CD4-positive, alpha-beta T cell treated with Interleukin-10 for 1 hour (primary cell): Measurements from ENCODE around the gene FAM241B.

Source experiments
- DNase-seq: peaks from one replicate; pipeline ENCODE4 v3.0.0-alpha.2; 2020

The FAM241B gene

DNA sequence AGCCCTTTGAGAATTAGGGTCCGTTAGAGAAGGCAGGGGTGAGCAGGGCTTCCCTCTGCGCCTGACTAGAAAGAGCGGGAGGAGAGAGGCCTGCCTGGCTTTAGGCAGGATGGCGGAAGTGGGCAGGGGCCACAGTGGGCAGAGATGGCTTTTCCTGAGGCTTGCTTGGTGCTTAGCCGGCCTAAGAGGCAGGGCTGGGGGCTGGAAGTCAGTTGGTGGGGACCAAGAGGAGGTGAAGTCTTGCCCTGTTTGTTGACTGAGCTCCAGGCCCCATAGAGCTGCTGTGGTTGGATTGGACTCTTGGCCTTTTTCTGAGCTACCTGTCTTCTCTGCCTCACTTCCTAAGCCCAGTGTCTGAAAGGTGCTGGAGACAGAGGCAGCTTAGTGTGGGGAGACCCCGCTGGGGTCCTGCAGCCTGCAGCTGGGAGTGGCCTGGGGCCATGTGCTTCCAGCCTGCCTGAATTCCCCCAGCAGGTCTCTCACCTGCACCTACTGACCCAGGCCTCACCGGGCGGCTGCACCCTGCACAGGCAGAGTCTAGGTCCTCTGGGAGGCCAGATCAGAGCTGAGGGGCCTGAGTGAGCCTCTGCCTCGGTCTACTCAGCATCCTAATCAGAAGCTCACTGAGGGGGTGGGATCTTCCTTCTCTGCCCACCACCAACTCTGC lies 4.8 kb downstream of the FAM241B start:
- DNase-seq, result no peak

DNA sequence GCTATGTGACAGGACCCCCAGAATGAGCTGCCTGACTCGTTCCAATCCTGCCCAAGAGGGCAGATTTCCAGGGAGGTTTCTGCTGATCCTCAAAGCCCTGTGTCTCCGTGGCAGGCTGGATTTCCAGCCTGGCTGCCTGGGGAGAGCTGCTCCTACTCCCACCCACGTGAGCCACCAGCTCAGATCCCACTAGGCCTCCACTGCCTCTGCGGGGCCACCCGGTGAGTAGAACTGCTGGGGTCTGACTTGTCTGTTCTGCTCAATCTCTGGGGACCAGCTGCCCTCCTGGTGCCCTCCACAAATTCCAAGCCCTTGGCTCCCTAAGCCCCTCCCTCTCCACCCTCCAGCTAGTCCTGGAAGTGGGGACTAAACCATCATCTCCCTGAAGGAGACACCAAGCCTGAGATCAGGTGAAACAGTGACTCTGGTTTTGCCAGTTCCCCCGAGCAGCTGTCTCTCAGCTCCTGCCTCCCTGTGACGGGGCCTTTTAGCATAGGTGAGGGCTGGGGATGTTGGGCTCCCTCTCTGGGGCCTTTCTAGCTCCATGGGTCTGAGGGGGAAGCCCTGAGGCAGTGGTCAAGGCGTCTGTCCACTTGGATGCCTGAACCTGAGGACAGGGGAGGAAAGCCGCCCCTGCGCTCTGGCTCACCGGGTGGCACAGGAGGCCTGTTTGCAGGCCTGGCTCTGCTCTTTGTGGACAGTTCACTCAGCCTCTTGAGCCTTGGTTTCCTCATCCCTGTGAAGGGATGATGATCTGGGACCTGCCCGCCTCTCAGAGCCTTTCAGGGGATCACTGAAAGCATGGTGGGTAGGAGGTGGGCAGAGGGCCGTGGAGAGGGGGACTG lies 5.6 kb downstream of the FAM241B start:
- no peak for DNase-seq

DNA sequence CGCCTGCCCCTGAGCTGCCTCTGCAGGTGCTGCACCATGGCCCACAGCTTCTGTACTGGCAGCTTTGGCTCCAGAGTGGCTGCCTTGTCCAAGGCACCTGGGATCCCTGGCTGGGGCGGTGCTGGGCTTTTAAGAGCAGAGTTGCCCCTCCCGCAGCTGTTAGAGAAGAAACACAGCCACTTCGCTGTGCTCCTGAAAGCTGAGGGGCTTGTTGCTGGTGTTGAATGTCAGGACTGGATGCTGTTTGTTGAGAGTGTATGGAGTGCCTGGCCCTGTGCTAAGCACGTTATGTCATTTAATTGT lies 6.2 kb downstream of the FAM241B start:
- no peak for DNase-seq

DNA sequence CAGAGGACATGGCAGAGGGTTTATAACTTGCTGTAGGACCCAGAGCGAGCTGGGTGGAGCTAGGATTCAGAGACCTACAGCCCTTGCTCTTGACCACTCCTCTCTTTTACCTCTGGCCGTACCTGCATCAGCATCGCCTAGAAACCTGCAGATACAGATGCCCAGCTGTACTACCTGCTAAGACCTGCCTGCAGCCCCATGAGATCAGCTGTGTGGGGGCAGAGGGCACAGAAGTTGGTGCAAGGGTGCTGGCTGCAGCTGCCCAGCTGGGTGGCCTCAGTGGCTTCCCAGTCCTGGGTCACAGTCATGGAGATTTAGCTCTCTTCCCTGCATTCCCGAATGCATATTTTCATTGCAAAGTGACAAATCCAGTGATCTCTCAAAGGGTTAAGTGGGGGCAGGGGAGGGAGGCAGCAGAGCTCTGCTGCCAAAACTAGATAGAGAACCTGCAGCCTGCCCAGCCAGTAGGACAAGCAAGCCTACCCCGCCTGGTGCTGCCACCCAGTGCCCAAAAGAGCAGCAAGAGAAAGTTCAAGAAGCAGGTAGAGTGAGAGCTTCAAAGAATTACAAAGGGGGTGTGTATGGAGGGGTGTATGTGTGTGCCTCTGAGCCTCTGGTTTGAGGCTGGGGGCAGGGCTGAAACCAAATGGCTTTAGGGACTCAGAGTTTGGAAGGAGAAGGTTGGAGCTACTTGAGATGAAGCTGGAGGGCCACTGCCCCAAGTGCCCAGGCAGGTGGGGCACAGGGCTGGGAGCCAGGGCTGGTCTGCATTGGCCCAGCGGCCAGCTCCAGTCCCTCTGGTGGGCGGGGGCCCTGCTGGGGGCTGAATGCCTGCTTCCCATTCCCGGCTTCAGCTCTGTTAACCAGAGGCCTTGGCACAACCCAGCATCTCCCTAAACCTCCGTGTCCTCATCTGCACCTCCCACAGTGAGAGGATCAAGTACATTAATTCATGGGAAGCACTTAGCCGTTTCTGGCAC lies 6.9 kb downstream of the FAM241B start:
- DNase-seq, result peak; percentile 31

DNA sequence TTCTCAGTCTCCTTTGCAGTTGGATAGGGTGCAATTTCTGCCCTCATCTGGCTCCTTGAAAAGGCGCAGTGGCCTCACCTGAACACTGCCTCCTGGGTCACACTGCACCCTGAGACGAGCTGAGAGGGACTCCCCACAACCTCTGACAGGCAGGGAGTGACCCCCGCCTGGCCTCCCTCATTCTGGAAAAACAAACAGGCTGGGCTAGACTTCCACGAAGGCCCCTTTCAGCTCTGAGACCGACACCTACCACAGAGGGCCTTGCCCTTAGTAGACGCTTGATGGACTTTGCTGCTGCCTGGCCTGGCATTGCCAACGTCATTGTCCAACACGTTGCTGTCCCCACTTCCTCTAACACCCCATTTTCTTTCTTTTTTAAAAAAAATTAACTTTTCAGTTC lies 8.6 kb downstream of the FAM241B start:
- no peak for DNase-seq

DNA sequence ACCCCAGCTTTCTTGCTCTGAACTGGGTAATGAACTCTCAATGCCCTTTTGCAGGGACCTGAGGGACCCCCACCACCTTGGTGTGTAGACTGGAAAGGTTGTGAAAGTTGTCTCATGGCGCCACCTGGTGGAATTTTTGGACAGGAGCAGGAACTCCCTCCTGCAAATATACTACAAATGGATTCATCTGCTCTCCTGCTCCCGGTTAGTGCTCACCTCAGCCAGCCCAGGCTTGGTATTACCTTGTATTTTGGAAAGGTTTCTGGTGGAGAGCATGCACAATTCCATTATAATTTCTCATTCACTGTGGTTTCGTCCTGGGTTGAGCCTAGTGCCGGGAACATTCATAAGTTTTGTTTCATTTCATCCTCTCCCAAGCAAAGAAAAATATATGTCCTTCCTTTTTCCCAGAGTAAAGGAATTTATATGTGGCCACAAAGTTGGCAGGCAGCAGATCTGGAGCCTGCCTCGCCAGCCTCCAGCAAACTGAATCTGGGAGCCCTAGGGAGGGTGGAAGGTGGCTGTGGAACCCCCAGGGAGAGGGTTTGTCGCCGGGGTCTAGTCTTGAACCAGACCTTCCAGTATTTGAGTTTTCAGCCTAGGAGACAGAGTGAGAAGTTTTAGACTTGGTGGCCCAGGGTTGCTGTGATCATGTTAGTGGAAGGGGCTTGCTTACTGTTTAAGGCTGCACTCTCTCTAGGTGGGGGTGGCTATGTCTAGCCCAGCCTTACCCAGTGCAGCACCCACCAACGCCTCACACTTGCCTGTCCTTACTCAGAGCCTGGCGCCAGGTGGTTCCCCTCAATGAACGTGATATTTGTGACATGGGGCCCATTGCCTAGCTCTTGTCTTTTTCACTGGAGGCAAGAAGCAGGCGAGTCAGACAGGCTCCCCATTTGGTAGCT lies 9.5 kb downstream of the FAM241B start:
- DNase-seq, result peak; percentile 77

DNA sequence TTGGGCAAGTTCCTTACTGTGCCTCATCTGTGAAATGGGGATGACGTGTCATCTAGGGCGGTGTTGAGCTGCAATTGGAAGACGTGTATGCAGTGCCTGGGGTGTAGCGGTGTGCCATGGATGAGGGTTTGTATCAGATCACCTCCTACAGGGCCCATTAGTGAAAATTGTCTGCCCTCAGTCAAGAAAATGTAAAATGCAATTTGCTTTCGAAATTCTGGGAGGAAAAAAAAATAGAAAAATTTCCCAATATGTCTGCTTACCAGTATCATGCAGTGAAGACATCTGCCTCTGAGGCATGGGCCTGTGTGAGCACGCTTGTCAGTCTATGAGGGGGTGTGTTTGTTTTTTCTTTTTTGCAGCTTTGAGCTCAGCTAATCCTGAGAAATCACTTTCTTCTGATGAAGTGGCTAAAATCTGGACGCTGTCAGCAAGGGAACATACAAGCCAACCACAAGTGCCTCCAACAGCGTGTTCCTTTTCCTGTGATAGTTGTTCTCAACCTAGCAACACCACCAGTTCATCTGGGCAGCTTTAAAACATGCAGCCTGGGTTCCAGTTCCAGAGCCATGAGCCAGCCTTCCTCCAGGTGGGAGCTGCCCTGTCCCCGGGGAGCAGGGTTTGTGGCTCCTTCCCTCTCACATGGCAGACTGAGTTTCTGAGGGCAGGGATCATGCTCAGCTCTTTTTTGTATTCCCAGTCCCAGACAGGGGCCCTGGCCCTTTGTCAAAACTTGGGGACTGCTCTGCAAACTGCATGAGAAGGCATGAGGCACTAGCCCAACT lies 10.3 kb downstream of the FAM241B start:
- no peak for DNase-seq

DNA sequence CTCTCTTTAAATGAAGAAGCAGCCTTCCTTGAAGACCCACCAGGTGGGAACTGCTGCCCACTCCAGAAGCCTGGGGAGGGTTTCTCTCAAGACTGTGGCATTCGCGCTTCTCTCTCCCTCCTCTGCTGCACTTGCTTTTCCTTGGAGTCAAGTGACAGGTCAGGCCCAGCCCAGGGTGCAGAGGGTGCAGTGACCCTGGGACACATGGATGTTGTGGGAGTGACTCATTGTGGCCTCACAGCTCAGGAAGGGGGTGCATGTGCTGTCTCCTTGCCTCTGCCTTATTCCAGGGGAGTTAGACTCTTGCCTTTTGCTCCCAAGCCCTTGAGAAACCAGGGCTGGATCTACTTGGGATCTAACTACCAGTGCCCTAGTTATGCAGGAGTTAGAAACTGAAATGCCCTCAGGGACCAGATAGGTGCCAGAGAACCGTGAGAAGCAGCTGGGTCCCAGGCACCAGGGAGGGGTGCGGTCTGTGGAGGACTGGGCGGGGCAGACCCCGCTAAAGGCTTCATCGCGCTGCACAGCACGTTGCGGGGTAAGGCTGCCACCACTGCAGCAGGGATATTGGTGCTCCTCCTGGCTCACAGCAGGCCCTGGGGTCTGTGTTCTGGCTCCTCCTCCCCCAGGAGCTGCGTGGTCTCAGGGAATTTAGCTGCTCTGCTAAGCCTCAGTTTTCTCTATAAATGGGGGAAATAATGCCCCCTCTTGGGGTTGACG lies 11.4 kb downstream of the FAM241B start:
- DNase-seq, result no peak

DNA sequence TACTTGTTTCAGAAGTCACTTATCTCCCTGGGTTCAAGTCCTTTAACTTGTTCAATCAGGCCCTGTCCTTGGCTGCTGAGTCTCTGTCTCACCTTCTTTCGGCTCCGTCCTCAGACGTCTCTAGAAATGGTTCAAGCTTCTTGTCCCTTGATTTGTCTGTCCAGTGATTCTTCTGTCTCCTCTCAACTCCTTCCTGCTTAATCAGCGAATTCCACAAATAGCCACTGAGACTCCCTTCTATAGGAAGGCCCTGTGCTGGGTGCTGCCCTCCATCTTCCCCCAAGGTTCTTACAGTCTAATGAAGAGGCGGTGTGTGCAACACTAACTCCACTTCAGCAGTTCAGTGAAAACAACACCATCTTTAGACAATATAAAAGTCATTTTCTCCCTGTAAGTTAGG lies 12.7 kb downstream of the FAM241B start:
- no peak for DNase-seq

DNA sequence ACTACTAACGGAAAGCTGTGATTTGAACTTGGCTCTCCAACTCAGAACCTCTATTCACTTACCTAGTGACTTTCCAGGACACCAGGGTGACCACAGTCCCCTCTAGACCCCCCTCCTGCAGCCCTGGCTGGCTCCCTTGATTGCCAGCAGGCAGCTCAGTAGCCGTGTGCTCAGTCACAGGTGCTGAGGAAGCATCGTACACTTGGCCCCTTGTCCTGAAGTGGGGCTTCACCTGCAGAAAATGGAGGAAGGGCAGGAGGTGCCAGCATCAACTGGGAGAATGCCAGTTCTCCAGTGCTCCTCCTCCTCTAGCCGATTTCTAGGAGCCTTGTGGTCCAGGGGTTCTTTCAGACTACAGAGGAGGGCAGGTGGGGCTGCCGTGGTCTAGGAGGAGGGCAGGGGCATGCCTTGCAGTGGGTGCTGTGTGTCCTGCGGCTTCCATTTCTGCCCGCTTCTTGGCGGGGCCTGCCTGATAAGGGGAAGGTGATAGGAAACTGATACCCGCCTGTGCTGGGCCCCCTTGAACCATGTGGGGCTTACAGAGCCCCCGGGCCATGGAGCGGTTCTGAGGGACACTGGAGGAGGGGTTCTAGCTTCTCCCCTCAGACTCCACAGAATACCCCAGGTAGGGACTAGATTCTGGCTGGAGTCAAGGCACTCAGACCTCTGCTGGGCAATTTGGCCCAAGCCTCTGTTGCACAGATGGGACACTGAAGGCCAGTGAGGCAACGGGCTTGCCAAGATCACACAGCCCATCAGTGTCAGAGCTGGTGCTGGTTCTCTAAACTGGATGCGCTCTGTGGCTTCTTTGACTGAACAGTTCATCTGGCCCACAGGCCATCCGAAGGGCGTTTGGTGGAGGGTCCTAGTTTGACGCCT lies 14.0 kb downstream of the FAM241B start:
- DNase-seq, result no peak

DNA sequence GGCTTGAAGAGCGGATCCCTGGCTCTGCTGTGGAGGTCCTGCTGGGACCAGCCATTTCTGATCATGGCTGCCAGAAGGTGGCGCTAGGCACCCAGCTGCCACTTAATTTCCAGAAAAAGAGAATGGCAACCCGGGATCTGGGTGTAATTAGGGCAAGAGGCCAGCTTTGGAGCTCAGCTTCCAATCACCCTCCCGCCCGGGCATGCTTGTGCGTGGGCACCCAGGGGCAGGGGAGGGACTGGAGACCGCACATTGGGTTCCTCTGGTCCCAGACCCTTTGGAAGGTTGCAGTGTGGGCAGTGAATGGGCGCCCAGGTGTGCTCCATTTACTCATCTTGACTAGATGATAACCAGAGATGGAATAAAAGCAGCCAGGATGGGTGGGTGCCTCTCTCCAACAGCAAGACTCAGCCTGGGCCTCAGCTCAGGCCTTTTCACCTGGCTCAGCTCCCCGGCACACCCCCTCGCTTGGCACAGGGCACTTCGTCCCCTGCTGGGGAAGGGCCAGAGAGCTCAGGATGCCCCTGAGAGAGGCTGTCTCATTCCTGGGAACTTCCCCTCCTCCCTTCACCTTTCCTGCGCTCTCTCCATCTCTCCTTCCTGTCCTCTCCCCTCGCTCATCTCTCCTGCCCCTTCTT lies 14.7 kb downstream of the FAM241B start:
- DNase-seq, result peak; percentile 37

DNA sequence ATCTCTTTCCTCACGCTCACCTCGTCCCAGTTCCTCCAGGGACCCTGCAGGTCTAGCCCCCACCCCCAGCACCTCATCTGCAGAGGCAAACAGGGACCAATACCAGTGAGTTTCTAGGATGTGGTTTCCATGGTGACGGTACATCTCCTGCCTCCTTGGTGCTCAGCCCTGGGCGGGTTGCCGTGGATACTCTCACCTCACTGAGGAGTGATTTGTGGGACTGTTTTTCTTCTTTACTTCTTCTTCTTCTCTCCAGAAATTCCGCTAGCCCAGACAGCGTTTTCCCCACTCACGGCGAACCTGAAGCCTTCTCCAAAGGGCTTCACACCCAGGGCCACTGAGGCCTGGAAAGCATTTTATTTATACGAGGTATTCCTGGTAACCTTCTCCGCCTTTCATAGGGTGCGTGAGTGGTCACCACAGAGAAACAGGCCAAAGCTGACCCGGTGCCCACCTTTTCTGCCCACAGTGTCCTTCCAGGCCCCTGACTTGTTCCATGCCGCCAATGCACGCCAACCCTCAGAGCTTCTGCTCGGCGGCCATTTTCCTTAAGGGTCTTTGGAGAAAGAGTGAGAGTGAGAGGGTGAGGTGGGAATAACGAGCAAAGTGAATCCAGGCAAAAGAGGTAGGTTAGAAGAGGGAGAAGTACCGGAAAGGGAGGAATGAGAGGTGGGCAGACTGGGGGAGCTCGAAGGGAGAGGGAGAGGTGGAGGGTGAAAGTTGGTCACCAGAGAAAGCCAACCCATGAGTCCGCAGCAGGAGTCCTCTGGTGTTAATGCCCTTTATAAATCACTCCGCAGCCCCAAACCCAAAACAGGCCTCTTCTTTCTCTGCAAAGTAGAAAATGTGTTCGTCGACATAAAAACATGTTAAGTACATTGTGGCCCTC lies 15.5 kb downstream of the FAM241B start:
- DNase-seq, result no peak

DNA sequence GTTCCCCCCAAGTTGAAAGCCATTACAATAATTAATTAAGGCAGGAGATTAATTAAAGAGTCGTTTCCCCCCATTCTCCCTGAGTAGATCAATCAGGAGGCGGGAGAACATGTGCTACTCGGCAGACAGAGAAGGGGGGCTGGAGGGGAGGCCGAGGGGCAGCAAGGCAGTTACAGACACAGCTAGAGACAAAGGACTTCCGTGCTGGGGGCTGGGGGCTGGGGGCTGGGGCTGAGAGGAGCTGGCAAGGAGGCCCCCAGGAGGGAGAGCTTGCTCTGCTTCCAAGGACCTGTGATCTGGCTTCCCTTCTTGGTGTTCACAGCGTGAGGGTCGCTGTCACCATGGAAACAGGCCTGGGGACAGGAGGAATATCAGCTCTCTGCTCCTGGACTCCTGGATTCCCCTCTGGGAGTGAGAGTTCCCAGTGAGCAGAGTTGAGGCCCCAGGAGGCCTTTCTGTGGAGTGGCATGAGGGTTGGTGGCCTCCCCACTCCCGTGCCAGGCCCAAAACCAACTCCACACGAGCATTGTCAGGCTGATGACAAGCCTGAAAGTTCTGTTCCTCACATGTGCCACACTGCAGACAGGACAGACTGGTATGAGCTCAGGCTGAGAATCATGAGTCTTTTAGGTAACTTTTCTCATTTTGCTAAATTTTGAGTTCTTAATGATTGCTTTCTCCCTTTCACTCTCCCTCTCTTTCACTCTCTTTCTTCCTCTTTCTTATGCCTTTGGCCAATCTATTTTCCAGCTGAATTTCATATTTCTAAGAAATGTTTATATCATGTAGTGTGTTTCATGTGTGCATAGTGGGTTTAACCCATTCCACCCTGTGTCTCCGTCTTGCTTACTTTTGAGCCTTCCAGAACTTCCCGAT lies 16.4 kb downstream of the FAM241B start:
- no peak for DNase-seq

DNA sequence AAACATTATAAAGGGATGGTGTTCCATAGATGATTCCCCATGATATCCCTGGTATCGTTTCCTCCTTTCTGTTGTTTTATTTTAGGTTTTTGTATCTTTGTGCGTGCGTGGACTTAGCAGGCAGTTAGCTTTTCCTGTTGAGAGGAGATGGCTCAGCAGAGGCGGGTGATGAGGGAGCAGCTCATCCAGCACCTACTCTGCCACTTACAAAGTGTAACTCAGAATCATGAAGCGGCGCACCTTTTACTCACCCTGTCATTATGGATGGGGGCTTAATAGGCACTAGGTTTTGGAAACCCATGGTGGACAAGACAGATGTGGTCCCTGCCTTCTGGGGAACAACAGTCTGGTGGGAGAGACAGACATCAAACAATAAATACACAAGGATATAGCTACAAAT lies 17.1 kb downstream of the FAM241B start:
- DNase-seq, result no peak

DNA sequence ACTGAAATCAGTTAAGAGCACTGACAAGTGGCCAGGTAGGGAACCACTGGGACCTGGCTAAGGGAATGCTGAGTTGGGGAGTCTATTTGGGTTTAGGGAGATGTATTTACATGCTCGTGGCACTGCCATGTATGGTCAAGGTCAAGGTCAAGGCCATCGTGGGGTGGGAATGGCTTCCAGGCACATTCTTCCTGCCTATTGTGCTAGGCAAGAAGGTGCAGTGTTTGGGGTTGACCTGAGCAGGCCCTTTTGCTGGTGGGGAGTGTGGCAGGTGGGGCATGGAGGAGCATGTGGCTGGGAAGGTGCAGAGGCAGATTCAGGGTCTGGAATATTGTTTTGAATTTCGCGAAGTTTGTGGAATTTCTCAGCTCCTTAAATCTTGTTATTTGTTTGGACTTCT lies 17.8 kb downstream of the FAM241B start:
- no peak for DNase-seq

DNA sequence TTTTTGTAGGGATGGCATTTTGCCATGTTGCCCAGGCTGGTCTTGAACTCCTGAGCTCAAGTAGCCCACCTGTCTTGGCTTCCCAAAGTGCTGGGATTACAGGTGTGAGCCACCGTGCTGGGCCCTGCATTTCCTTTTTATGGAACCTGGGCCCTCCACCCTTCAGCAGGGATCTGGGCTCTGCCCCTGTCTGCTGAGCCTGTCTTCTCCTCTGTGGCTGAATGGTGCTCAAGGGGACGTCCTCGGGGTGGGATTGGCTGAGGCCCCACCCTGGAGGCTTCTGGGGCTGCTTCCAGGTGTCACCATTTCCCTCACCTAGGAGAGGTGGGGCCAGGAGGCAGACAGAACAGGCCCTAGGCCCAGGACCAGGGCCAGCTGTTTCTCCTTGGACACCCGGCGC lies 18.4 kb downstream of the FAM241B start:
- no peak for DNase-seq
